ENCODE data around the gene USP53.

Gene USP53

GRCh38 chr4:119209586-119209985 is 2.9 kb upstream of the USP53 start:
- TF ChIP-seq GATA2 (IDR thresholded peaks at IDR 0.05; ENCODE audit: low read depth, low read length) (no peak), GATA3 (IDR thresholded peaks at IDR 0.05; ENCODE audit: low read depth, low read length) (no peak)

- no peak for TF ChIP-seq GATA3 (IDR thresholded peaks at IDR 0.05; ENCODE audit: low read depth, low read length)
These were observed 1.7 kb upstream of the USP53 start for GRCh38 chr4:119210775-119211174.

GRCh38 chr4:119211867-119212233 is 663 bp upstream of the USP53 start:
- TF ChIP-seq GATA3 (IDR thresholded peaks at IDR 0.05; ENCODE audit: low read depth, low read length) = no peak
- TF ChIP-seq GATA2 (IDR thresholded peaks at IDR 0.05; ENCODE audit: low read depth, low read length) = no peak

DNA sequence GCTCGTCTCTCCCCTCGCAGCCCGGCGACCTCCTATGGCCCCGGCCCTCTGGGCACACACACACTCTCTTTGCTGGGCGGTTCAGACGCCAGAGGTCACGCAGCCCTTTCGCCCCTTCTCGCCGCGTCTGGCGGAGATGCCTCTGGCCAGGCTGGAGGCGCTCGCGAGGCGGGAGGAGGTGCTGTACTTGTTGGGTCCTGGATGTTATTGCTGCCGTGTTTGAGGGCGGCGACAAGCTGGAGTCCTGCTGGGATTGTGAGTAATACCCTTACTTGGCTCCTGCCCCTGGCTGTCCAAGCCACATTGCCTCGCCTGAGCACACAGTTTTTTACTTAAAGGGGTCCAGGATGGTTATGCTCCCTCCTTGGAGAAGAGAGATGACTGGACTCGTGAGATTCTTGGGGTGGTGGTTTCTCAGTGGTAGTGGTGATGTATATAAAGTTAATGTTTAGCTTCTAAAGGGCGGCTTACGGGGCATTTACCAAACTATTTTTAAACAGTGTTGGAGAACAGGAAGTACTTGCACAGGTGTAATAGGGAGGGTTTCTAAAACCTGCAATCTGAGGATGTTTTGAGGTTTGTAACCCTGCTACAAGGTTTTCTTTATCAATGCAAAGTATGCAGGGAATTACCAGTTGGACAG is 572 bp downstream of the USP53 start:
- no peak for TF ChIP-seq GATA3 (IDR thresholded peaks at IDR 0.05; ENCODE audit: low read depth, low read length)

GRCh38 chr4:119218093-119218492 is 5.6 kb downstream of the USP53 start:
- TF ChIP-seq GATA2 (IDR thresholded peaks at IDR 0.05; ENCODE audit: low read depth, low read length) (no peak), GATA3 (IDR thresholded peaks at IDR 0.05; ENCODE audit: low read depth, low read length) (no peak)

DNA sequence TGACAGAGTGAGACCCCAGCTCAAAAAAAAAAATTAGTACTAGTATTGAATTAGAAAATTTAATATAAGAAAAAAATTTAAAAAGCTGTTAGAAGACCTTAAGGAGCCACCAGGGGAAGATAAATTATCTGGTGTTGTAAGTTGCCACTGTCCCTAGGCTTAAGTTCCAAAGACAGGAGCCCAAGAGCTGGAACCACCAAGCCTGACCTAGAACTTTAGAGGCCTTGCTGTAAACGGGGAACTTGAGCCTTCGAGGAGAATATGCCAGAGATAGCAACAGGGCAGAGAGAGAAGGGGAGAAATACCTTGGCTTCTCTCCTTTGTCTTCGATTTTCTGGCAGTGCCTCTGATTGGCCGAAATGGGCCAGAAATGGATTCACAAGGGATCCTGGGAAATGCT is 8.9 kb downstream of the USP53 start:
- no peak for TF ChIP-seq GATA2 (IDR thresholded peaks at IDR 0.05; ENCODE audit: low read depth, low read length)
- TF ChIP-seq GATA3 (IDR thresholded peaks at IDR 0.05; ENCODE audit: low read depth, low read length) = no peak

DNA sequence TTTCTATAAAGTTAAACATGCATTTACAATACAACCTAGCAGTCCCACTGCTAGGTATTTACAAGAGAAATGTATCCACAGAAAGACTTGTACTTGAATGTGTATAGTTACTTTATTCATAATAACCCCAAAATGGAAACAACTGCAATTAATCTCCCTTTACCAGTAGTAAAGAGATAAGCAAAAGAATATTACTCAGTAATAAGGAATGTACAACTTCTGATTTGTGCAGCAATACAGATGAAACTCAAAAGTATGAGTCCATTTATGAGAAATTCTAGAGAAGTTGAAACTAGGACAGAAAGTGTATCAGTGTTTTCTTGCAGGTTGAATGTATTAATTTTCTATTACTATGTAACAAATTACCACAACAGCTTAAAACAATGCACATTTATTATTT is 15.2 kb downstream of the USP53 start:
- no peak for TF ChIP-seq GATA3 (IDR thresholded peaks at IDR 0.05; ENCODE audit: low read depth, low read length)

DNA sequence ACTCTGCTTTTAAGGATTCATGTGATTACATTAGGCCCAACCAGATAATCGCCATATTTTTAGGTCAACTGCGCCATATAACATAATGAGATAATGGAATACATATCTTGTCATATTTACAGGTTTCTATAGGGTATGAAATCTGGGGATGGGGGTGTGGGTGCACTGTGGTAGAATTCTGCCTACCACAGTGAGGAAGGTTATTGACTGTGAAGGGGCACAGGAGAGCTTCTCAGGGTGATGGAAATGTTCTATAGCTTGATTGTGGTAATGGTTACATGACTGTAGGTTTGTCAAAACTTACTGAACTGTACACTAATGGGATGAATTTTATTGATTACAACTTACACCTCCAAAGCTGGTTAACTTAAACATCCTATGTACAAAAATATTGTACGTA is 15.9 kb downstream of the USP53 start:
- TF ChIP-seq GATA2 (IDR thresholded peaks at IDR 0.05; ENCODE audit: low read depth, low read length) (no peak), GATA3 (IDR thresholded peaks at IDR 0.05; ENCODE audit: low read depth, low read length) (no peak)

GRCh38 chr4:119229908-119230687 is 17.6 kb downstream of the USP53 start:
- TF ChIP-seq GATA2 (IDR thresholded peaks at IDR 0.05; ENCODE audit: low read depth, low read length) (no peak), GATA3 (IDR thresholded peaks at IDR 0.05; ENCODE audit: low read depth, low read length) (no peak)

GRCh38 chr4:119231491-119231890 is 19.0 kb downstream of the USP53 start:
- TF ChIP-seq GATA2 (IDR thresholded peaks at IDR 0.05; ENCODE audit: low read depth, low read length) = no peak
- no peak for TF ChIP-seq GATA3 (IDR thresholded peaks at IDR 0.05; ENCODE audit: low read depth, low read length)

GRCh38 chr4:119232286-119232685 is 19.8 kb downstream of the USP53 start:
- no peak for TF ChIP-seq GATA2 (IDR thresholded peaks at IDR 0.05; ENCODE audit: low read depth, low read length)
- no peak for TF ChIP-seq GATA3 (IDR thresholded peaks at IDR 0.05; ENCODE audit: low read depth, low read length)

GRCh38 chr4:119233191-119233590 is 20.7 kb downstream of the USP53 start:
- TF ChIP-seq GATA2 (IDR thresholded peaks at IDR 0.05; ENCODE audit: low read depth, low read length) = no peak
- no peak for TF ChIP-seq GATA3 (IDR thresholded peaks at IDR 0.05; ENCODE audit: low read depth, low read length)

- TF ChIP-seq GATA2 (IDR thresholded peaks at IDR 0.05; ENCODE audit: low read depth, low read length) = no peak
- TF ChIP-seq GATA3 (IDR thresholded peaks at IDR 0.05; ENCODE audit: low read depth, low read length) = no peak
These were observed 21.2 kb downstream of the USP53 start for GRCh38 chr4:119233750-119234149.

- TF ChIP-seq GATA2 (IDR thresholded peaks at IDR 0.05; ENCODE audit: low read depth, low read length) (no peak), GATA3 (IDR thresholded peaks at IDR 0.05; ENCODE audit: low read depth, low read length) (no peak)
These were observed 24.7 kb downstream of the USP53 start for GRCh38 chr4:119237201-119237600.

DNA sequence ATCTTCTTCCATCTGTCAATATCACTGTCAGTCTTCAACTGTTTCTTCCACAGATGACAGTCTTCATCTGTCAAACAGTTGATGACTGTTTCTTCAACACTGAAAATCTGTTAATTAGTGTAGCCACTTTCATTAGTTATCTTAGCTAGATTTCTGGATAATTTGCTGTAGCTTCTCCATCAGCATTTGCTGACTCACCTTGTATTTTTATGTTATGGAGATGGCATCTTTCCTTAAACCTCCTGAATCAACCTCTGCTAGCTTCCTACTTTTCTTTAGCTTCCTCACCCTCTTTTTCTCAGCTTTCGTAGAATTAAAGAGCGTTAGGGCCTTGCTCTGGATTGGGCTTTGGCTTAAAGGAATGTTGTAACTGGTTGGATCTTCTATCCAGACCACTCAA is 25.1 kb downstream of the USP53 start:
- TF ChIP-seq GATA2 (IDR thresholded peaks at IDR 0.05; ENCODE audit: low read depth, low read length) = no peak
- TF ChIP-seq GATA3 (IDR thresholded peaks at IDR 0.05; ENCODE audit: low read depth, low read length) = no peak
